Frontal cortex (tissue), 1 donor: ENCODE results near the gene DMBT1. TPM values are rescaled to one million over a fixed set of nuclear protein-coding genes. Genes with fewer than 3 reads are reported as not detected.

Source experiments
- total RNA-seq: library from RNA; depleted of rRNA; stranded (reverse); fragments of >200 nt; gene quantifications from one replicate; pipeline ENCODE4 v1.2.3, GENCODE V29; 2014

Gene DMBT1
- total RNA-seq, 1 donor from 2014 or later: not detected

Other genes starting within 250 kb of the DMBT1 start
- 29.8 TPM for gene PLEKHA1, start 186.0 kb upstream of the DMBT1 start, total RNA-seq
- gene ARMS2, start 106.1 kb upstream of the DMBT1 start, total RNA-seq: not detected
- gene HTRA1, start 99.2 kb upstream of the DMBT1 start, total RNA-seq: 41.2 TPM
- gene C10orf120, start 139.1 kb downstream of the DMBT1 start, total RNA-seq: not detected